Middle frontal gyrus (tissue), 1 donor: ENCODE measurements around the gene LRRC4C.
A peak's percentile ranks its signal among the peaks of the same experiment; 100 is the strongest.
"Not testable (repeated sequence)": the region's sequence is repeated elsewhere in the genome, so short reads cannot be mapped to it uniquely, and the experiment has no call there.

Experiments
- DNase-seq: peaks from one replicate; pipeline ENCODE4 v3.0.0-alpha.2; 2015; ENCODE audit warnings: low spot score; ENCODE audit errors: extremely low spot score

LRRC4C gene

DNA sequence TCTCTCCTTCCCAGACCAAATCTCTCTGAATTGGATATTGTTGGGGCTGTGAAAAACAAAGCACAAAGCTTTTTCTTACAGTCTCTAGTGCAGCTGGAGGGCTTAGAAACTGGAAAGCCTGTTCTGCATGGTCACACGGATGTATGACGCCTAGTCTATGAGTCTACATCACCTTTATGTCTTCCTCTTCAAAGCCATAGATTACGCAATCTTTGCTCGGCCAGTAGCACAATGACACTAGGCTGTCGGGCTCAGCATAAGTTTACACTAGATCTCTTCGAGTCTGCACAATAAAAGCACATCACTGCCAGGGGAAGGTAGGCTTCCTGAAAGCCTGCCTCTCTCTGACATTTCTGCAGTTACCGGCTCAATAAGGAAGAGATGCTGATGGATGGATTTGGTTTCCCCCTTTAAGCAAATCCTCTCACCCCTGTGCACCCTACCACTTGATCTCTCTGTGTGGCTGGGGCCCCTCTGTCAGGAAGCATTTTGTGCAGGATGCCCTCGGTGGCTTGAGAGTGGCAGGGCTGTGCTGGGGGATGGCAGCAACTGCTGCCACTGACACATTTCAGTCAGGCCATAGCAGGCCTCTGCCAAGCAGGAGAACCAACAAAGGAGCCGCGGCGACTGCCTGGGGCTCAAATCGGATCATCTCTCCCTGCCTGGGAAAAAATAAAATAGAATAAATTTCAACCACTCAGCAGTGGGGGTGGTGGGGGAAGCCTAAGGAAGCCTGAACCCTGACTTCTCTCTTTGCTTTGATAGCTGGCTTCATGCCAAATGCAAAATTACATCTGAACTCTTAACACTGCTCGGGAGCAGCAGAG lies 1272.8 kb downstream of the LRRC4C start:
- peak; percentile 68 for DNase-seq

GRCh38 chr11:40185793-40186192 lies 1273.7 kb downstream of the LRRC4C start:
- DNase-seq = no peak

DNA sequence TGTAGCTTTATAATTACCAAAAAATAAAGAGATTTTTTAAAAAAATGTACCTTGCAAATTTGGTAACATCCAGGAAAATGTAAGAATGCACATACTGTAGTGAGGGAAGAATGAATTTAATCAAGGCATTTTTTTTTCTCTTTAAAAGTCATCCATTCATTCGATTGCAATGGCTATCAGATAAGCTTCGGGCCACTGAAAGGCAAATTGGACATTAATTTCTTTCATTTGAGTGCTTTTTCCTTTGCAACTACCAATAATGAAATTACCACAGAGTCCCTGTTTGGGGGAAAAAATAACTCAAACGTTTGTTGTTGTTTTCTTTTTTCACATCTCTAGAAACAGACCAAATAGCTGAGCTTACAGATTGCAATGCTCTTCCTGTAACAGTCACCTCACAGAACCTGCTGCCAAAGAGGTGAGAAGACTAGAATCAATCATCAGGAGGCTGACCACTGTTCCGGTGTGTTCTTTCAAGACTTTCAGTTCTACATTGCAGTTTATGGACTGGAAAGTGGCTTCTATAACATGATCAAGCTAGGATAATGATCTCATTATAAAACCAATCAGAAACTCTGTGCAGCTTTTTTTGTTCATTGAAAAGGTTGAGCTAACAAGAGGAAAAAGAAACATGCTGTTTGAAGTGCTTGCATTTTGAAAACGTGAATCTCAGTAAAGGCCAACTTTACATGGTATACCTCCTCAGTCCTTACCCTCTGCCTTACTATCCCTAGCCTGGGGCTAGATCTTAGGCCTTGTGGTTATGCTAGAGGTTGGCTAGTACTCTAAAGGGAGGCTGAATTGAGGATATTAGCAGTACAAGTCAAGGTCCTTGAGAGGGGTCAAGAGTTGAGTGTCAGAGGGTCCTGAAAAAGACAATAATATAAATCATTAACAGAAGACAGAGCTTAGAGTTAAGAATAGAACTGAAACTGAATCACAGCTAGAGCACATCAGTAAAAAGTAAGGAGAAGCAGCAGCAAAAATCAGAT lies 1276.1 kb downstream of the LRRC4C start:
- DNase-seq = no peak

GRCh38 chr11:40179541-40179940 lies 1279.9 kb downstream of the LRRC4C start:
- no peak for DNase-seq

GRCh38 chr11:40178470-40178869 lies 1281.0 kb downstream of the LRRC4C start:
- DNase-seq = no peak

GRCh38 chr11:40175980-40176379 lies 1283.5 kb downstream of the LRRC4C start:
- DNase-seq = no peak

- no peak for DNase-seq
Measured at GRCh38 chr11:40170078-40170477, 1289.4 kb downstream of the LRRC4C start.

DNA sequence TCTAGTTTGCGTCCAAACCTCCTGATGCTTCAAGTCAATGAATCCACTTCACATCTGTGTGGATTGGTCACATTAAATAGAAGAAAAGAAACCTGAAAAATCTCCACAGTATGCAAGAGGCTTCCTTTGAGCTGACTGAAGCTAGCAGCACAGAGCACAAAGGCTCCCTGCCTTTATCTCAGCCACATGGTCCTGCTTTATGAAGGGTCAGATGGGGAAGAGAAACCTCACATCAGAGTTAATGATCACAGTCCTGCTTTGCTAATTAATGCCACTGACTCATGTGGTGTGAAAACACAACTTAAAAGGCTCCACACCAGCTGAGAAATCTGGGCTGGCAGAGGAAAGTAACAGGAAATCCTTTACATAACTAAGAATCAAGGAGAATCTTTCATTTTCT lies 1291.0 kb downstream of the LRRC4C start:
- DNase-seq = no peak

- not testable (repeated sequence) for DNase-seq
Measured at GRCh38 chr11:40167805-40168204, 1291.6 kb downstream of the LRRC4C start.

DNA sequence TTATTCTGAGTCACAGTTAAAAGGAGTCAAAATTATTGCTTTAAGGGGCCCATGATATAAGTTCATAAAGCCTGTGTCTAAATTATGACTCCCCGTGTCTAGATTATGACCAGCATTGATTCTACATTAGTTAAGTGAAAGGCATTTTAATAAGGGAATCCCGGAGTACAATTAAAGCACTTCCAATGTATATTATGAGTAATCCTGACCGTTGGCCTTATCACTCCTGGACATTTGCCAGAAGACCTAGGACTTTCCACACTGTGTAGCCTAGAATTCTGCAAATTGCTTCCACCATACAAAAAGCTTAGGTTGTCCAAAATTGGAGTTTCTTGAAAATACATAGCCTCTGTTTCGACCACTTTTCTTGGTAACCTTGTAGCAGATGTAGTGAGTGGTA lies 1292.6 kb downstream of the LRRC4C start:
- DNase-seq = no peak

GRCh38 chr11:40162901-40163883 lies 1296.3 kb downstream of the LRRC4C start:
- DNase-seq = no peak

DNA sequence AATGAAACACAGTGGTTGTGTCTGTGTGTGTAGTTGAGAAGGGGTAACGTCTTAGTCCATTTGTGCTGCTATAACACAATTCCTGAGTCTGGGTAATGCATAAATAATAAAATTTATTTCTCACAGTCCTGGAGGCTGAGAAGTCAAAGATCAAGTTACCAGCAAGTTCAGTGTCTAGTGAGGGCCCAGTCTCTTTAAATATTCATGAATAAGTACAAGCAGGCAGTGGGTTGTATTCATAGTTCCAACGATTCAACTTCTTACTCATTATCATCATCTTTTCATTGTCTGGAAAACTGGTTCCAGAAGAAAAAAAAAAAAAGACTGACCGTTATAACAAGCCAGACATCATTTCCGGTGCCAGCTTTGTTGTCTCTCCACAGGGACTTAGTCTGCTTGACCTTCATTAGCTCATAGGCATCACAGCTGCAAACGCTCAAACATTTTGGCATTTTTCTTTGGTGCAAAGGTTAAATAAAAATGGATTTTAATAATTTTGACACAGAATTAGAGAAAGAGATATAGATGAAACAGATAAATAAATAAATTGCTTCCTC lies 1297.5 kb downstream of the LRRC4C start:
- DNase-seq = no peak

GRCh38 chr11:40160418-40160817 lies 1299.0 kb downstream of the LRRC4C start:
- DNase-seq = no peak

GRCh38 chr11:40149721-40150120 lies 1309.7 kb downstream of the LRRC4C start:
- no peak for DNase-seq

- no peak for DNase-seq
Measured at GRCh38 chr11:40140560-40140959, 1318.9 kb downstream of the LRRC4C start.

GRCh38 chr11:40139536-40139935 lies 1319.9 kb downstream of the LRRC4C start:
- DNase-seq = no peak

- DNase-seq = no peak
Measured at GRCh38 chr11:40139066-40139465, 1320.4 kb downstream of the LRRC4C start.

DNA sequence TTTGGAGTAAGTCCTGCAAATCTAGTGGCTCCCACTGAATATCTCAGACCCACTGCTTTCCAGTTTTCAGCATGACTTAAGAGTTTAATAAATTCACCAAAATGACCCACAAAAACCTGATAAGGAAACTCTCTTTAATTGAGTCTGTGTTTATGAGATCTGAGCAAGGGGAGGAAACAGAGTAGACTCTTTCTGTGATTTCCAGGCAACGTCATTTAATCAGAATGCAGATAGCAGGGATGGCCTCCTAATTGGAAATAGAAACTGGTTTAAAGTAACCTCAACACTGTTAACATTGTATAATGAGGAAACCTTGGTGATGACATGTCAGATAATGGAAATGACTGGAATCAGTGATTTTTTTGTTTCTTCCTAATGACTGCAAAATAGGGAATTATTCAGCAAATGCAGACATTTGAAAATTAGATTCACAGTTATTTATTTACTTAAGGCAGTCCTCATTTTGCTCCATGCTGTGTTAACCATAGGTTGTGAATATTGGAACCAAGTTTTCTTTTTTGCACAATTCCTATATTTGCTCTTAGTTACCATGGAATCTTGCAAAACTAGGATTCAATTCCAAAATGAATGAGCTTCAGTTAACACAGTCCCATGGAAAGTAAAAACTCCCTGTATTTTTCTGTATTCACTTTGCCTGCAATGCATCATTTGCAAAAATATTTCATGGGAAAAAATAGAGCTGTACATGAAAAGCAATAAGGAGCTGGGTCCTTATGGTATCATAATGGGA lies 1324.5 kb downstream of the LRRC4C start:
- no peak for DNase-seq

DNA sequence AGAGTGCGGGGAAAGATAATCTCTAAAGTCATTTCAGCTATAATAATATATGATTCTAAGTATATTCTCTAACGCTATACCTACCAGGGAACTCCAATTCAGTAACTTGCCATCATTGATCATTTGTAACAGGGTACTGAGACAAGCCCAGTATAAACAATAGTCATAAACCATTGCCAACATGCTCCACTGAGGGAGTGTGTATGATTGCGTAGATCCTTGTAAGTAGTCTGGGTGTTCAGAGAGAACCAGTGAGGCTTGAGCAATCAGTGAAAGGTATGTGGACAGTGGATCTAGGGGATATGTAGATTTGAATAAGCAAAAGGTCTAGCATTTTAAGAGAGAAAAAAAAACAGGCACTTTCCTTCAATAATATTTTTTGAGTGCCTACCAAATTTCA lies 1326.0 kb downstream of the LRRC4C start:
- DNase-seq = no peak

- no peak for DNase-seq
Measured at GRCh38 chr11:40132912-40133311, 1326.5 kb downstream of the LRRC4C start.
